ENCODE measurements around the gene PARVG. TPM values are rescaled to one million over a fixed set of nuclear protein-coding genes. Genes with fewer than 3 reads are reported as not detected.

Gene PARVG
- polyA plus RNA-seq, 1 donor (not counting 4 experiments of a cell fraction or from before 2014, with no cell fraction given) = not detected

DNA sequence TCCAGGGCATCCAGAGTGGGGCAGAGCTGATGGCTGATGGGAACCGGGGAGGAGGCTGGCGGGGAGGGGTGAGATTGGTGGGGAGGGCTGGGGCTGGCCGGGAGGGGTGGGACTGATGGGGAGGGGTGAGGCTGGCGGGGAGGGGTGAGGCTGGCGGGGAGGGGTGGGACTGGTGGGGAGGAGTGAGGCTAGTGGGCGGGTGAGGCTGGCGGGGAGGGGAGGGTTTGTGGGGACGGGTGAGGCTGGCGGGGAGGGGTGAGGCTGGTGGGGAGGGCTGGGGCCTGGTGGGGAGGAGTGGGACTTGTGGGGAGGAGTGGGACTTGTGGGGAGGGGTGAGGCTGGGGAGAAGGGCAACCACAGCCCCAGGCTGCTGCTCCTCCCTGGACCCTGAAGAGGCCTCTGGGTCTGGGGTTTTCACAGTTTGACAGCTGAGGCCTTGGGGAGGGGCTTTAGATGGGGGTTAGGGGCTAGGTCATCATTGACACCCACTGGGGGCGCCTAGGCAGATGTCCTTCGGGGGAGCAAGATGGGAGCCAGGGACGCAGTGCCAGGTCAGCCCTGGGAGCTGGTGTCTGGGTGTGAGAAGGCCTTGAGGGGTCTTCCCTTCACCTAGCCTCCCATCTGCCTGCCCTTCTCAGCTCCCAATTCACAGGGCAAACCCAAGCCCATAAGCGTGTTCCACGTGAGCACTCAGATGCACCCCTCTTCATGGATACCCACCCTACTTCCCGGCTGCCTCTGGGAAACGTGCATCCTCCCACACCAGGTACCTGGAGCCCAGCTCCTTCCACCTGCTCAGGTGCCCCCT lies 26.7 kb downstream of the PARVG start:
- H3K27me3 ChIP-seq (ENCODE audit: control insufficient read depth, extremely low read depth, insufficient read depth, low read length) = peaks cover 22% of the 10 kb centered on the region
- no peak overlapping the region for H3K4me3 ChIP-seq (ENCODE audit: control insufficient read depth in 2 of 3, extremely low read depth in 1 of 3, insufficient read depth in 2 of 3, low read depth in 1 of 3, low read length in 3 of 3)
- FAIRE-seq = no peak
- no peaks in the 10 kb centered on the region for H3K9me3 ChIP-seq (ENCODE audit: control insufficient read depth, low read depth, low read length)
- no peaks in the 10 kb centered on the region for H3K36me3 ChIP-seq (ENCODE audit: control insufficient read depth in 2 of 2, extremely low read depth in 1 of 2, insufficient read depth in 2 of 2, low read length in 2 of 2)
- H3K27ac ChIP-seq (ENCODE audit: control insufficient read depth, insufficient read depth, low read length) = no peak overlapping the region
- no peak overlapping the region for H2AFZ ChIP-seq (ENCODE audit: control insufficient read depth, low read length)
- H4K20me1 ChIP-seq (ENCODE audit: control insufficient read depth, extremely low read depth, insufficient read depth, low read length) = no peaks in the 10 kb centered on the region
- H3K79me2 ChIP-seq (ENCODE audit: control insufficient read depth, insufficient read depth, low read length) = no peaks in the 10 kb centered on the region
- no peak for DNase-seq (ENCODE audit: low read depth, low spot score)
- dilution Hi-C loops (cut with MboI; ENCODE audit: extremely low pct_ligation_motif_present, low sequenced_read_pairs) = no loop called here
- TF ChIP-seq EZH2 (IDR thresholded peaks at IDR 0.05; ENCODE audit: low read length) = no peak
- TF ChIP-seq, protein P1, sequence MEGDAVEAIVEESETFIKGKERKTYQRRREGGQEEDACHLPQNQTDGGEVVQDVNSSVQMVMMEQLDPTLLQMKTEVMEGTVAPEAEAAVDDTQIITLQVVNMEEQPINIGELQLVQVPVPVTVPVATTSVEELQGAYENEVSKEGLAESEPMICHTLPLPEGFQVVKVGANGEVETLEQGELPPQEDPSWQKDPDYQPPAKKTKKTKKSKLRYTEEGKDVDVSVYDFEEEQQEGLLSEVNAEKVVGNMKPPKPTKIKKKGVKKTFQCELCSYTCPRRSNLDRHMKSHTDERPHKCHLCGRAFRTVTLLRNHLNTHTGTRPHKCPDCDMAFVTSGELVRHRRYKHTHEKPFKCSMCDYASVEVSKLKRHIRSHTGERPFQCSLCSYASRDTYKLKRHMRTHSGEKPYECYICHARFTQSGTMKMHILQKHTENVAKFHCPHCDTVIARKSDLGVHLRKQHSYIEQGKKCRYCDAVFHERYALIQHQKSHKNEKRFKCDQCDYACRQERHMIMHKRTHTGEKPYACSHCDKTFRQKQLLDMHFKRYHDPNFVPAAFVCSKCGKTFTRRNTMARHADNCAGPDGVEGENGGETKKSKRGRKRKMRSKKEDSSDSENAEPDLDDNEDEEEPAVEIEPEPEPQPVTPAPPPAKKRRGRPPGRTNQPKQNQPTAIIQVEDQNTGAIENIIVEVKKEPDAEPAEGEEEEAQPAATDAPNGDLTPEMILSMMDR (optimal IDR thresholded peaks at IDR 0.05 in 1 of 3, IDR thresholded peaks at IDR 0.05 in 1 of 3, conservative IDR thresholded peaks at IDR 0.05 in 1 of 3; ENCODE audit: extremely low read depth in 1 of 3, insufficient read depth in 2 of 3, low read length in 3 of 3) = no peak
- no peaks in the 10 kb centered on the region for H3K4me1 ChIP-seq (ENCODE audit: control insufficient read depth, extremely low read depth, insufficient read depth, low read length)
- H3K4me2 ChIP-seq (ENCODE audit: control insufficient read depth, extremely low read depth, insufficient read depth, low read depth, low read length) = no peak overlapping the region
- no peak overlapping the region for H3K9ac ChIP-seq (ENCODE audit: control insufficient read depth, extremely low read depth, insufficient read depth, low read length)
- no peaks in the 10 kb centered on the region for H3K9me1 ChIP-seq (ENCODE audit: control insufficient read depth, extremely low read depth, insufficient read depth, low read length)

DNA sequence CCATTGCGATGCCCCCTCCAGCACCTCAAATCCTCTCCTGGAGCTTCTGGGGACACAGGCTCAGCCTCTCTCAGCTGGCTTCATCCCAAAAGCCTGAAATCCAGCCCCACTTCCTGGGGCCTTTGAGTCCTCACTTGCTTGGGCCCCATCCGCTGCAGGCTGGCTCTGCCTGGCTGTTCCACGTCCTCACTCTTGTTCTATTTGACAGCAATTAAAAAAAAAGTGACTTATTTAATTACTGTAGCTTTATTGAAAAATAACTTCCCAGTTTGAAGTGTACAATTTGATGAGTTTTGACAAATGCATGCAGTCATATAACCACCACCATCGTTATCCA lies 27.2 kb downstream of the PARVG start:
- no peak overlapping the region for H2AFZ ChIP-seq (ENCODE audit: control insufficient read depth, low read length)
- no peaks in the 10 kb centered on the region for H3K9me3 ChIP-seq (ENCODE audit: control insufficient read depth, low read depth, low read length)
- DNase-seq (ENCODE audit: low read depth, low spot score) = no peak
- dilution Hi-C loops (cut with MboI; ENCODE audit: extremely low pct_ligation_motif_present, low sequenced_read_pairs) = no loop called here
- no peaks in the 10 kb centered on the region for H4K20me1 ChIP-seq (ENCODE audit: control insufficient read depth, extremely low read depth, insufficient read depth, low read length)
- H3K36me3 ChIP-seq (ENCODE audit: control insufficient read depth in 2 of 2, extremely low read depth in 1 of 2, insufficient read depth in 2 of 2, low read length in 2 of 2) = no peaks in the 10 kb centered on the region
- H3K27ac ChIP-seq (ENCODE audit: control insufficient read depth, insufficient read depth, low read length) = no peak overlapping the region
- no peak overlapping the region for H3K4me3 ChIP-seq (ENCODE audit: control insufficient read depth in 2 of 3, extremely low read depth in 1 of 3, insufficient read depth in 2 of 3, low read depth in 1 of 3, low read length in 3 of 3)
- no peaks in the 10 kb centered on the region for H3K4me1 ChIP-seq (ENCODE audit: control insufficient read depth, extremely low read depth, insufficient read depth, low read length)
- no peak for FAIRE-seq
- no peak overlapping the region for H3K4me2 ChIP-seq (ENCODE audit: control insufficient read depth, extremely low read depth, insufficient read depth, low read depth, low read length)
- no peaks in the 10 kb centered on the region for H3K9me1 ChIP-seq (ENCODE audit: control insufficient read depth, extremely low read depth, insufficient read depth, low read length)
- no peaks in the 10 kb centered on the region for H3K79me2 ChIP-seq (ENCODE audit: control insufficient read depth, insufficient read depth, low read length)
- TF ChIP-seq, protein P1 (optimal IDR thresholded peaks at IDR 0.05 in 1 of 3, IDR thresholded peaks at IDR 0.05 in 1 of 3, conservative IDR thresholded peaks at IDR 0.05 in 1 of 3; ENCODE audit: extremely low read depth in 1 of 3, insufficient read depth in 2 of 3, low read length in 3 of 3) = no peak
- TF ChIP-seq EZH2 (IDR thresholded peaks at IDR 0.05; ENCODE audit: low read length) = no peak
- no peak overlapping the region for H3K9ac ChIP-seq (ENCODE audit: control insufficient read depth, extremely low read depth, insufficient read depth, low read length)
- H3K27me3 ChIP-seq (ENCODE audit: control insufficient read depth, extremely low read depth, insufficient read depth, low read length) = peaks cover 20% of the 10 kb centered on the region

Measured in keratinocyte (primary cell).